GM12874 (cell line): ENCODE data around the gene ANXA2R.

Experiments used
- TF ChIP-seq, protein P1 (sequence below): IDR thresholded peaks from 2 replicates; pipeline ENCODE4 v1.5.1; 2011; ENCODE audit warnings: low read depth, mild to moderate bottlenecking, control low read depth, low read length, moderate library complexity; ENCODE audit not compliant: insufficient read depth

Gene ANXA2R

DNA sequence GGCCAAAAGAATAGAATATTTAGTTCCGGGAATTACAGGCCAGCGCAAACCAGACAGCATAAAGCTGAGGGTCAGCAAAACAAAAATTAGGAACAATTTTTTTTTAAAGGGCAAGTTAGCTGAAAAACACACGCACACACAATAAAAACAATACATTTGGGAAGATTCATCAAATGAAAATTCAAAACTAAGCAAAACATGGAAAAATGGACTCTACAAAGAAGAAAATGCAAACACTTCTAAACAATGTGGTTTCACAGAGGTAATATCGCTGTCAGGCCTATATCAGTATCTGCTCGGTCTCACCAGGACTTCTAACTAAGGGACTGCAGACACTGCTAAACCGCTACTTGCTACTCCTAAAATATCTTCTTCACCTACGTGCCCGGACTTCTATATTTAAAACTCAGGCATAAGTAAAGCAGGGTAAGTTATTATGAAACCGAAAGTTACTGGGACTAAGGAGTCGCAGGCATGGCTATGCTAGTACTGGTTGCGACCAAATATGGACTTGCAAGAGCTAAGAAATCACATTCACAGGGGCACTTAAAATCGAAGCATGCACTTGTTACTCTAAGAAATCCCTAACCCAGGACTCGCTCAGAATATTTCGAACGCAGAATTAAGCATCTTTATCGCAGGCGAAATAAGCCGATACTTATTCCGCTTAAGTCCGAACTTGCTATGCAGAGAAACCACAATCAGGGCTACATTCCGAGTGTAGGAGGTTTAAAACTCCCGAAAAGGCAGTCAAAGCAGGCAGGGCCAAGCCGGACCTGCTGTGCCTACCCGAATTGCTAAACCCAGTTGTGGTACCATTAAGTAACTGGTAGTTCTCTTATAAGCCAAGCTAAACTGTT is 2.3 kb downstream of the ANXA2R start:
- TF ChIP-seq, protein P1, sequence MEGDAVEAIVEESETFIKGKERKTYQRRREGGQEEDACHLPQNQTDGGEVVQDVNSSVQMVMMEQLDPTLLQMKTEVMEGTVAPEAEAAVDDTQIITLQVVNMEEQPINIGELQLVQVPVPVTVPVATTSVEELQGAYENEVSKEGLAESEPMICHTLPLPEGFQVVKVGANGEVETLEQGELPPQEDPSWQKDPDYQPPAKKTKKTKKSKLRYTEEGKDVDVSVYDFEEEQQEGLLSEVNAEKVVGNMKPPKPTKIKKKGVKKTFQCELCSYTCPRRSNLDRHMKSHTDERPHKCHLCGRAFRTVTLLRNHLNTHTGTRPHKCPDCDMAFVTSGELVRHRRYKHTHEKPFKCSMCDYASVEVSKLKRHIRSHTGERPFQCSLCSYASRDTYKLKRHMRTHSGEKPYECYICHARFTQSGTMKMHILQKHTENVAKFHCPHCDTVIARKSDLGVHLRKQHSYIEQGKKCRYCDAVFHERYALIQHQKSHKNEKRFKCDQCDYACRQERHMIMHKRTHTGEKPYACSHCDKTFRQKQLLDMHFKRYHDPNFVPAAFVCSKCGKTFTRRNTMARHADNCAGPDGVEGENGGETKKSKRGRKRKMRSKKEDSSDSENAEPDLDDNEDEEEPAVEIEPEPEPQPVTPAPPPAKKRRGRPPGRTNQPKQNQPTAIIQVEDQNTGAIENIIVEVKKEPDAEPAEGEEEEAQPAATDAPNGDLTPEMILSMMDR = no peak

DNA sequence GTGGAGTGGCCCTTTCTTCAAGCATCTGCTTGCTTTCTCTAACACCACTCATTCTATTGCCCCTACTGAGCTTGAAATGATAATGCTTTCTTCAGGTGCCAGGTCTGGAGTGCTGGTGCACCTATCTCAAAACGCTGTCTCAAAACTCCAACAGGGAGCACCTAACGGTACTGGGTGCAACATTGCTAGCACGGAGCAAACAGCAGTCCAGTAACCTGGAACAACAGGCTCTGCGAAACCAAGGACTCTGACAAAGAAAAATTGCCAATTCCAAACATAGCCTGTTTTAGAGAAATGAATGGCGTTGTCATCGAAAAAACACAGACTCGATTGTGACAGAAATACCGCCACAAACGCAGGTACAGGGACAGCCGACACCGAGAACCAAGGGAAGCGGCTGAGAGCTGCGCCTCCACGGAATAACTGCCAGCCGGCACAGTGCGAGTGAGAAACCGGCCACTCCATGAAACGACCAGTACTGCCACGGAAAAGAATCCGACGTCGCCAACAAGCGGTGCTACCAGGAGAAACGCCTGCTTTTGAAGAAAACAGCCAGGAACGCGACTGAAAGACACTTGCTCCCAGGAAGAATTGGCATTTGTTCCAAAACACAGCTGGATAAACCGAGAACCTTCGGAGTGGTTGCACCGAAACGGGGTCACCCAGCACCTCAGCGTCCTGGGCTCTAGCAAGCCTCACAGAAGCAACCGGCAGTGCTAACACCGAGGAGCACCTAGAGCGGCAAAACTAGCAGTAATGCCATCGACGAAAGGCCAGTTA is 3.1 kb downstream of the ANXA2R start:
- TF ChIP-seq, protein P1 = no peak

- TF ChIP-seq, protein P1 = no peak
Observed at GRCh38 chr5:43036409-43036808, 3.7 kb downstream of the ANXA2R start.

DNA sequence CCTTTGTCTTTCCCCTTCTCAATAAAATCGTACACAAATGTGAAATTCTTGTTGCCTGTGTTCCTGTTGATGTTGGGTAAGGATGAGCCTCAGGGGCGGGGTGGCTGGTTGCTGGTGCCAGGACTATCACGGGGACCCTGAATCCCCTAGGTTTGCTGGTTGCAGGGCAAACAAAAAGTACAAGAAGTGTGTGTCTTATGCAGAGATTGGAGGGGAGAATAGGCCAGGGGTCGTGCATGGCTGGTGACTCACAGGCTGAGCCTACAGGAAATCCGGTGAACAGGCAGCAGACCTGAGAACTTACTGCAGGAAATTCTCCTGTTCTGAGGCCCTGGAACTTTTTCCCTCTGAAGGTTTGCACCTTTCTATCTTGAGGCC is 5.5 kb downstream of the ANXA2R start:
- TF ChIP-seq, protein P1 = no peak

DNA sequence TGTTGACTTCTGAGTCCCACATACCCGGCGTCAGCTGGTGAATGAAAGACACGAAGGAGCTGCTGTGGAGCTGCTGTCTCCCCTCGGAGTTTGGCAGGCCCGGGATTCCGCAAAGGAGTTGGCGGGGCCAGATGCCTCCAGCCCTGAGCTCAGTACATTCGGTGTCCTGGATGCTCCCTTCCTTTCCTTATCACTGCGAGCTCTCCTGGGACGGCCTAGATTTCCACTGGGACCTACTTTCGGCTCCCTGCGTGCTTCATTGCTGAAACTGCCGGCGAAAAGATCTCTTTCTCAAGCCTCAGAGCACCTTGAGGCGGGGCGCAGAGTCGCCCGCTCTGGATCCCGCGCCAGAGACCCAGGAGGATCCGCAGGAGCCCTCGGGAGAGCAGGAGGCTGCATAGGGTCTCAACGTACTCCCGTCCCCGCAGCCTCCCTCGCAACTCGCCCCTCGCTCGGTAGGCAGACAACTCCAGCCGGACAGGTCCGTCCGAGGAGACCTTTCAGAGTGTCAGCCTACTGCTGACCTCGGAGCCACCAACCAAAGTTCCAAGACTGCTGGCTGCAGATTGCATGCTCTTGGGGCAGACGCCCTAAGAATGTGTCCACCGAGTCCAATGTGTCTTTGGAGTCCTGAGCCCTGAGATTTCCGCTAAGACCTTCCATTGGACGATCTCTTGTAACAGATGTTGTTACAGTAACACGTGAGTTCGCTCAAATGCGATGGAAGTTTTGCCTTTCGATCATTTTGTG is 6.1 kb downstream of the ANXA2R start:
- TF ChIP-seq, protein P1 = no peak

GRCh38 chr5:43027054-43027785 is 12.9 kb downstream of the ANXA2R start:
- TF ChIP-seq, protein P1 = no peak
